ENCODE measurements around the gene RERE.

- TF ChIP-seq CTCF (conservative IDR thresholded peaks at IDR 0.05), result no peak
- no peak for TF ChIP-seq ZFX (IDR thresholded peaks at IDR 0.05)
Observed at GRCh38 chr1:8340448-8340847, 477.0 kb downstream of the RERE start.

All from C4-2B (cell line).